Thoracic aorta (tissue), 2 donors: ENCODE data around the gene SPNS3. TPM values are rescaled to one million over a fixed set of nuclear protein-coding genes. Genes with fewer than 3 reads are reported as not detected.

Source experiments
- ATAC-seq: fragments of 150-250 bp; one replicate; pipeline ENCODE4 v1.8.0; 2017; ENCODE audit warnings: low read depth; ENCODE audit not compliant: insufficient number of reproducible peaks, low FRiP score
- DNase-seq: peaks from one replicate; pipeline ENCODE4 v3.0.0-alpha.2; 2020; ENCODE audit warnings: low spot score
- H3K27ac ChIP-seq, 2 donors: fragments of 200-600 bp; sonication (generic); 1 replicate in 1 of 2; 2 replicates in 1 of 2; pipeline ENCODE4 v1.5.1; 2016; ENCODE audit warnings: mild to moderate bottlenecking in 2 of 2, moderate library complexity in 2 of 2
- H3K27me3 ChIP-seq: fragments of 200-600 bp; sonication (generic); replicated peaks from 2 replicates; pipeline ENCODE4 v1.6.0; 2016; ENCODE audit warnings: mild to moderate bottlenecking; ENCODE audit not compliant: insufficient read depth
- H3K36me3 ChIP-seq: fragments of 200-600 bp; sonication (generic); one replicate; pipeline ENCODE4 v1.5.1; 2016
- H3K4me1 ChIP-seq, 2 donors: fragments of 200-600 bp; sonication (generic); 1 replicate in 1 of 2; 2 replicates in 1 of 2; pipeline versions ENCODE4 v1.5.1 to v1.6.0; 2016; ENCODE audit warnings: low read depth in 2 of 2, mild to moderate bottlenecking in 1 of 2; ENCODE audit not compliant: control insufficient read depth in 1 of 2
- H3K4me3 ChIP-seq: fragments of 200-600 bp; sonication (generic); 2 replicates; pipeline ENCODE4 v1.5.1; 2016; ENCODE audit warnings: mild to moderate bottlenecking
- H3K9me3 ChIP-seq: fragments of 200-600 bp; sonication (generic); 2 replicates; pipeline ENCODE4 v1.5.1; 2016
- total RNA-seq, 2 donors: library from RNA; depleted of rRNA; stranded (reverse); fragments of >200 nt; gene quantifications; one replicate each; pipeline versions ENCODE4 v1.1.0 to v1.2.3, GENCODE V29; 2016
- TF ChIP-seq, protein P1 (sequence below): fragments of 200-600 bp; sonication (generic); IDR thresholded peaks from one replicate; pipeline ENCODE4 v1.5.1; 2019; ENCODE audit warnings: antibody characterized with exemption

The SPNS3 gene
- total RNA-seq, 2 donors from 2014 or later = 1.9 TPM; not detected in 1

DNA sequence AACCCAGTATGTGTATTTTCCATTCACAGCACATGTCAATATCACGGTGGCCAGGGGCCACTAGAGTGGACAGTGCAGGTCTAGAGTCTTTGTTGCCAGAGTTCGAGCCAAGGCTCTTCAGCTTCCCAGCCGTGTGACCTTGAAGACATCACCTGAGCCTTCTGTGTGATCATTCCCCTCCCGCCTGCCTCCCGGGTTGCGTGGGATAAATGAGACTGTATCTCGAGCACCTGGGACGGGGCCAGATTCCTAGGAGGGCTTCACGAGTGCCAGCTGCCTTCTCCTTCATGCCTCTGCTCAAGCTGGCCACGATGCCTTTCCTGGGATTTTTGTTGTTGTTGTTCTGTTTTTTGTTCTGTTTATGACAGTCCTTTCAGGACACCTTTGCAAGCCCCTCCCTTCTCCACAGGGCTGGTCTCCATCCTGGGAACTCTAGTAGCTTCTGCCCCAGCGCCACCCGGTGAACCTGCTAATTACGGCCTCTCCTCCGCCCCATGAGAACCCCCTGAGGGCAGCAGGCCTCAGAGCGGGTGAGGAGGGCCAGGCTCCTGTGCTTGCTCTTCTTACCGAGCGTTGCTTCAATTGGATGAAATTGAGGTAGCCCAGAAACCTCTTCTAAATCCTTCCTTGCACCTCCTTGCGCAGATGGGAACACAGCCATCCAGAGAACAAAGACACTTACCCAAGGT is 68.9 kb downstream of the SPNS3 start:
- TF ChIP-seq, protein P1, sequence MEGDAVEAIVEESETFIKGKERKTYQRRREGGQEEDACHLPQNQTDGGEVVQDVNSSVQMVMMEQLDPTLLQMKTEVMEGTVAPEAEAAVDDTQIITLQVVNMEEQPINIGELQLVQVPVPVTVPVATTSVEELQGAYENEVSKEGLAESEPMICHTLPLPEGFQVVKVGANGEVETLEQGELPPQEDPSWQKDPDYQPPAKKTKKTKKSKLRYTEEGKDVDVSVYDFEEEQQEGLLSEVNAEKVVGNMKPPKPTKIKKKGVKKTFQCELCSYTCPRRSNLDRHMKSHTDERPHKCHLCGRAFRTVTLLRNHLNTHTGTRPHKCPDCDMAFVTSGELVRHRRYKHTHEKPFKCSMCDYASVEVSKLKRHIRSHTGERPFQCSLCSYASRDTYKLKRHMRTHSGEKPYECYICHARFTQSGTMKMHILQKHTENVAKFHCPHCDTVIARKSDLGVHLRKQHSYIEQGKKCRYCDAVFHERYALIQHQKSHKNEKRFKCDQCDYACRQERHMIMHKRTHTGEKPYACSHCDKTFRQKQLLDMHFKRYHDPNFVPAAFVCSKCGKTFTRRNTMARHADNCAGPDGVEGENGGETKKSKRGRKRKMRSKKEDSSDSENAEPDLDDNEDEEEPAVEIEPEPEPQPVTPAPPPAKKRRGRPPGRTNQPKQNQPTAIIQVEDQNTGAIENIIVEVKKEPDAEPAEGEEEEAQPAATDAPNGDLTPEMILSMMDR = no peak
- Histone ChIP-seq H3K4me1 (peaks cover 17 to 37% of the 10 kb centered on the region in 2 donors), H3K36me3 (no peaks in the 10 kb centered on the region), H3K27me3 (no peaks in the 10 kb centered on the region), H3K9me3 (no peaks in the 10 kb centered on the region), H3K27ac (no peak overlapping the region), H3K4me3 (no peak overlapping the region)
- no peak for DNase-seq
- no peak for ATAC-seq

- TF ChIP-seq, protein P1 = no peak
- H3K27me3 ChIP-seq = no peaks in the 10 kb centered on the region
- DNase-seq (no peak), ATAC-seq (no peak)
- peaks cover 11 to 37% of the 10 kb centered on the region in 2 donors for H3K4me1 ChIP-seq
- H3K9me3 ChIP-seq = no peaks in the 10 kb centered on the region
- H3K36me3 ChIP-seq = no peaks in the 10 kb centered on the region
- H3K4me3 ChIP-seq = no peak overlapping the region
- no peak overlapping the region for H3K27ac ChIP-seq
Measured at GRCh38 chr17:4503283-4504025, 69.7 kb downstream of the SPNS3 start.

DNA sequence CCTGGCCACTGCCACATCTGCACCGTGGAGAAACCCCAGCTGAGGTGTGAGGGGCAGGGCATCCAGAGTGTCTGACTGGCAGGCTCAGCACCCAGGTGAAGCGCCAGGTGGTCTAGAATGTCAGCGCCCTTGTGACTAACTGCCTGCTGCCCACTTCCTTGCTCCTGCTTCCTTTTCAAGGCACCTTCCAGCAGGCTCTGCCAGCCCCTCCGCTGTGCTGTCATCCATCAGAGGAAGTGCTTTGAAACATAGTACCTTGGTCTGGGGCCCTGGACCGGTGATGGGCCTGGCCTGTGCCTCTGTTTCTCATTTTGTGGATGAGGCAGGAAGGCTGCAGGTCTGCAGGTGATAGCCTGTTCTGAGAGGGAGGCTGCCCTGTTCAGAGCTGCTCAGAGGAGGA is 70.4 kb downstream of the SPNS3 start:
- no peak overlapping the region for H3K4me3 ChIP-seq
- no peaks in the 10 kb centered on the region for H3K9me3 ChIP-seq
- H3K27ac ChIP-seq = no peak overlapping the region
- no peaks in the 10 kb centered on the region for H3K36me3 ChIP-seq
- no peaks in the 10 kb centered on the region for H3K27me3 ChIP-seq
- DNase-seq = no peak
- ATAC-seq = no peak
- peaks cover 17 to 41% of the 10 kb centered on the region in 2 donors for H3K4me1 ChIP-seq
- TF ChIP-seq, protein P1 = no peak

GRCh38 chr17:4505187-4505586 is 71.4 kb downstream of the SPNS3 start:
- Histone ChIP-seq H3K4me3 (no peak overlapping the region), H3K9me3 (no peaks in the 10 kb centered on the region), H3K36me3 (no peaks in the 10 kb centered on the region), H3K27me3 (no peaks in the 10 kb centered on the region), H3K27ac (no peak overlapping the region), H3K4me1 (peaks cover 15 to 41% of the 10 kb centered on the region in 2 donors)
- no peak for ATAC-seq
- TF ChIP-seq, protein P1 = no peak
- no peak for DNase-seq

- no peaks in the 10 kb centered on the region for H3K36me3 ChIP-seq
- H3K4me3 ChIP-seq = no peak overlapping the region
- H3K4me1 ChIP-seq = peaks cover 13 to 45% of the 10 kb centered on the region in 2 donors
- no peak for ATAC-seq
- H3K9me3 ChIP-seq = no peaks in the 10 kb centered on the region
- no peak for DNase-seq
- TF ChIP-seq, protein P1 = no peak
- H3K27me3 ChIP-seq = no peaks in the 10 kb centered on the region
- H3K27ac ChIP-seq = no peak overlapping the region
Measured at GRCh38 chr17:4506175-4506813, 72.6 kb downstream of the SPNS3 start.
